GM23338 (cell line): ENCODE results near the gene TNFRSF8. TPM values are rescaled to one million over a fixed set of nuclear protein-coding genes. Genes with fewer than 3 reads are reported as not detected.

Source experiments
- ATAC-seq: fragments of 200-7000 bp; cut with Tn5 transposase; 3 replicates; pipeline ENCODE4 v1.9.1; 2020
- DNase-seq: peaks from one replicate; pipeline ENCODE4 v3.0.0-alpha.2; 2015; ENCODE audit warnings: low spot score
- H2AFZ ChIP-seq: fragments of 200-600 bp; sonication (generic); 2 replicates; pipeline ENCODE4 v1.8.0; 2016; ENCODE audit warnings: antibody characterized with exemption, mild to moderate bottlenecking, moderate library complexity
- H3F3A ChIP-seq: fragments of 200-600 bp; sonication (generic); replicated peaks from 2 replicates; pipeline ENCODE4 v1.8.0; 2017; ENCODE audit warnings: antibody characterized with exemption, mixed run types, low read depth
- H3K27ac ChIP-seq: fragments of 200-600 bp; sonication (generic); 2 replicates; pipeline ENCODE4 v1.6.1; 2016; ENCODE audit warnings: low read depth
- H3K27me3 ChIP-seq: fragments of 200-600 bp; sonication (generic); 2 replicates; pipeline ENCODE4 v1.8.0; 2016; ENCODE audit warnings: mild to moderate bottlenecking, mixed run types, moderate library complexity; ENCODE audit not compliant: insufficient read depth
- H3K36me3 ChIP-seq: fragments of 200-600 bp; sonication (generic); 2 replicates; pipeline ENCODE4 v1.8.0; 2016; ENCODE audit warnings: mild to moderate bottlenecking; ENCODE audit not compliant: insufficient read depth
- H3K4me1 ChIP-seq: fragments of 200-600 bp; sonication (generic); 2 replicates; pipeline ENCODE4 v1.8.0; 2016; ENCODE audit warnings: mild to moderate bottlenecking, moderate library complexity; ENCODE audit not compliant: insufficient read depth
- H3K4me2 ChIP-seq: fragments of 200-600 bp; sonication (generic); 2 replicates; pipeline ENCODE4 v1.7.1; 2017; ENCODE audit warnings: mixed run types
- H3K4me3 ChIP-seq: fragments of 200-600 bp; sonication (generic); 2 replicates; pipeline ENCODE4 v1.6.1; 2016; ENCODE audit warnings: mixed run types
- H3K79me2 ChIP-seq: fragments of 200-600 bp; sonication (generic); replicated peaks from 2 replicates; pipeline ENCODE4 v1.8.0; 2017; ENCODE audit warnings: mild to moderate bottlenecking; ENCODE audit not compliant: insufficient read depth
- H3K9me2 ChIP-seq: fragments of 200-600 bp; sonication (generic); 2 replicates; pipeline ENCODE4 v1.8.0; 2017; ENCODE audit not compliant: insufficient read depth
- H4K20me1 ChIP-seq: fragments of 200-600 bp; sonication (generic); replicated peaks from 2 replicates; pipeline ENCODE4 v1.8.0; 2017; ENCODE audit warnings: mild to moderate bottlenecking; ENCODE audit not compliant: insufficient read depth
- H3K27ac Mint-ChIP-seq: 2 replicates; pipeline ENCODE4 v1.8.0; 2020; ENCODE audit warnings: inconsistent platforms, mild to moderate bottlenecking, moderate library complexity, mixed read lengths
- H3K27me3 Mint-ChIP-seq: 3 replicates; pipeline ENCODE4 v1.8.0; 2022; ENCODE audit warnings: low read depth, mild to moderate bottlenecking, moderate library complexity, mixed read lengths, inconsistent platforms; ENCODE audit not compliant: insufficient read depth, poor library complexity
- H3K36me3 Mint-ChIP-seq: 3 replicates; pipeline ENCODE4 v1.8.0; 2021; ENCODE audit warnings: low read depth, mild to moderate bottlenecking, inconsistent platforms, moderate library complexity, mixed read lengths
- H3K4me1 Mint-ChIP-seq: 3 replicates; pipeline ENCODE4 v1.8.0; 2020; ENCODE audit warnings: mild to moderate bottlenecking, inconsistent platforms, mixed read lengths
- H3K4me3 Mint-ChIP-seq: 3 replicates; pipeline ENCODE4 v1.8.0; 2021; ENCODE audit warnings: moderate library complexity, mild to moderate bottlenecking, inconsistent platforms, mixed read lengths
- H3K9me3 Mint-ChIP-seq: 3 replicates; pipeline ENCODE4 v1.8.0; 2020; ENCODE audit warnings: moderate library complexity, mild to moderate bottlenecking, inconsistent platforms, mixed read lengths
- CREB1 ChIP-seq: fragments of 250-450 bp; sonication (Bioruptor Pico); IDR thresholded peaks from 2 replicates; pipeline ENCODE4 v1.5.0; 2020; ENCODE audit warnings: low read depth, mild to moderate bottlenecking, moderate library complexity
- EZH2 ChIP-seq: fragments of 200-600 bp; sonication (generic); IDR thresholded peaks from one replicate; pipeline ENCODE4 v1.8.0; 2017; ENCODE audit warnings: antibody characterized with exemption, mild to moderate bottlenecking, low read depth; ENCODE audit not compliant: unreplicated experiment
- EZH2phosphoT487 ChIP-seq: fragments of 200-600 bp; sonication (generic); IDR thresholded peaks from one replicate; pipeline ENCODE4 v1.8.1; 2018; ENCODE audit warnings: antibody characterized with exemption; ENCODE audit not compliant: unreplicated experiment
- JUNB ChIP-seq: IDR thresholded peaks from one replicate; pipeline ENCODE4 v1.6.1; 2016; ENCODE audit warnings: antibody characterized with exemption; ENCODE audit not compliant: unreplicated experiment
- POLR2AphosphoS5 ChIP-seq: IDR thresholded peaks from 2 replicates; pipeline ENCODE4 v1.6.1; 2016; ENCODE audit warnings: antibody characterized with exemption, low read depth
- polyA plus RNA-seq: library from polyadenylated mRNA; unstranded; fragments of >200 nt; fragmentation: Nextera tagmentation; extraction: Ambion mirVana; gene quantifications from 2 replicates; pipeline ENCODE4 v1.2.1, GENCODE V29; 2016
- total RNA-seq: library from RNA; depleted of rRNA; stranded (reverse); fragments of >200 nt; shearing (Covaris generic); gene quantifications from 2 replicates; pipeline ENCODE4 v1.2.3, GENCODE V29; 2014
- TF ChIP-seq, protein P1 (sequence below): IDR thresholded peaks from one replicate; pipeline ENCODE4 v1.6.1; 2018; ENCODE audit warnings: antibody characterized with exemption; ENCODE audit not compliant: unreplicated experiment
- TF ChIP-seq, protein P2 (sequence below): IDR thresholded peaks from 2 replicates; pipeline ENCODE4 v1.6.1; 2016; ENCODE audit warnings: antibody characterized with exemption
- TF ChIP-seq, protein P3 (sequence below): fragments of 250-450 bp; sonication (Bioruptor Pico); IDR thresholded peaks from 2 replicates; pipeline ENCODE4 v1.5.0; 2020; ENCODE audit warnings: mild to moderate bottlenecking, moderate library complexity
- TF ChIP-seq, protein P4 (sequence below), 2 experiments: fragments of 200-600 bp in 1 of 2; sonication (generic) in 1 of 2; conservative IDR thresholded peaks; 2 replicates each; pipeline versions ENCODE4 v1.5.1 to v1.6.1; 2016 to 2017; ENCODE audit warnings: antibody characterized with exemption in 2 of 2, low read depth in 2 of 2, mild to moderate bottlenecking in 2 of 2, moderate library complexity in 1 of 2

The TNFRSF8 gene
- total and polyA plus RNA-seq, 2 experiments from 2014 or later: 11.7 to 28.2 TPM

DNA sequence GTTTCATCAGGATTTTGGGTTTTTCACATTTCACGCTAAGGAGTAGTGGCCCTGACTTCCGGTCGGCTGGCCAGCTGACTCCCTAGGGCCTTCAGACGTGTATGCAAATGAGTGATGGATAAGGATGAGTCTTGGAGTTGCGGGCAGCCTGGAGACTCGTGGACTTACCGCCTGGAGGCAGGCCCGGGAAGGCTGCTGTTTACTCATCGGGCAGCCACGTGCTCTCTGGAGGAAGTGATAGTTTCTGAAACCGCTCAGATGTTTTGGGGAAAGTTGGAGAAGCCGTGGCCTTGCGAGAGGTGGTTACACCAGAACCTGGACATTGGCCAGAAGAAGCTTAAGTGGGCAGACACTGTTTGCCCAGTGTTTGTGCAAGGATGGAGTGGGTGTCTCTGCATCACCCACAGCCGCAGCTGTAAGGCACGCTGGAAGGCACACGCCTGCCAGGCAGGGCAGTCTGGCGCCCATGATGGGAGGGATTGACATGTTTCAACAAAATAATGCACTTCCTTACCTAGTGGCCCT lies 80.6 kb downstream of the TNFRSF8 start:
- 0 out of 2 replicates have a peak, but pooled peaks cover 10% of the 10 kb centered on the region for H3F3A ChIP-seq
- no peaks in the 10 kb centered on the region for H3K36me3 Mint-ChIP-seq
- H3K9me2 ChIP-seq: no peaks in the 10 kb centered on the region
- no peaks in the 10 kb centered on the region for H3K9me3 Mint-ChIP-seq
- no peak overlapping the region for H3K4me3 Mint-ChIP-seq
- H3K4me3 ChIP-seq: no peak overlapping the region
- DNase-seq: no peak
- no peaks in the 10 kb centered on the region for H4K20me1 ChIP-seq
- TF ChIP-seq EZH2 (no peak), EZH2phosphoT487 (no peak), CREB1 (CRISPR knock-in tag) (no peak), JUNB (no peak), POLR2AphosphoS5 (no peak)
- TF ChIP-seq, protein P1, sequence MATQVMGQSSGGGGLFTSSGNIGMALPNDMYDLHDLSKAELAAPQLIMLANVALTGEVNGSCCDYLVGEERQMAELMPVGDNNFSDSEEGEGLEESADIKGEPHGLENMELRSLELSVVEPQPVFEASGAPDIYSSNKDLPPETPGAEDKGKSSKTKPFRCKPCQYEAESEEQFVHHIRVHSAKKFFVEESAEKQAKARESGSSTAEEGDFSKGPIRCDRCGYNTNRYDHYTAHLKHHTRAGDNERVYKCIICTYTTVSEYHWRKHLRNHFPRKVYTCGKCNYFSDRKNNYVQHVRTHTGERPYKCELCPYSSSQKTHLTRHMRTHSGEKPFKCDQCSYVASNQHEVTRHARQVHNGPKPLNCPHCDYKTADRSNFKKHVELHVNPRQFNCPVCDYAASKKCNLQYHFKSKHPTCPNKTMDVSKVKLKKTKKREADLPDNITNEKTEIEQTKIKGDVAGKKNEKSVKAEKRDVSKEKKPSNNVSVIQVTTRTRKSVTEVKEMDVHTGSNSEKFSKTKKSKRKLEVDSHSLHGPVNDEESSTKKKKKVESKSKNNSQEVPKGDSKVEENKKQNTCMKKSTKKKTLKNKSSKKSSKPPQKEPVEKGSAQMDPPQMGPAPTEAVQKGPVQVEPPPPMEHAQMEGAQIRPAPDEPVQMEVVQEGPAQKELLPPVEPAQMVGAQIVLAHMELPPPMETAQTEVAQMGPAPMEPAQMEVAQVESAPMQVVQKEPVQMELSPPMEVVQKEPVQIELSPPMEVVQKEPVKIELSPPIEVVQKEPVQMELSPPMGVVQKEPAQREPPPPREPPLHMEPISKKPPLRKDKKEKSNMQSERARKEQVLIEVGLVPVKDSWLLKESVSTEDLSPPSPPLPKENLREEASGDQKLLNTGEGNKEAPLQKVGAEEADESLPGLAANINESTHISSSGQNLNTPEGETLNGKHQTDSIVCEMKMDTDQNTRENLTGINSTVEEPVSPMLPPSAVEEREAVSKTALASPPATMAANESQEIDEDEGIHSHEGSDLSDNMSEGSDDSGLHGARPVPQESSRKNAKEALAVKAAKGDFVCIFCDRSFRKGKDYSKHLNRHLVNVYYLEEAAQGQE: no peak
- TF ChIP-seq, protein P2, sequence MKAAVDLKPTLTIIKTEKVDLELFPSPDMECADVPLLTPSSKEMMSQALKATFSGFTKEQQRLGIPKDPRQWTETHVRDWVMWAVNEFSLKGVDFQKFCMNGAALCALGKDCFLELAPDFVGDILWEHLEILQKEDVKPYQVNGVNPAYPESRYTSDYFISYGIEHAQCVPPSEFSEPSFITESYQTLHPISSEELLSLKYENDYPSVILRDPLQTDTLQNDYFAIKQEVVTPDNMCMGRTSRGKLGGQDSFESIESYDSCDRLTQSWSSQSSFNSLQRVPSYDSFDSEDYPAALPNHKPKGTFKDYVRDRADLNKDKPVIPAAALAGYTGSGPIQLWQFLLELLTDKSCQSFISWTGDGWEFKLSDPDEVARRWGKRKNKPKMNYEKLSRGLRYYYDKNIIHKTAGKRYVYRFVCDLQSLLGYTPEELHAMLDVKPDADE: no peak
- TF ChIP-seq, protein P3, sequence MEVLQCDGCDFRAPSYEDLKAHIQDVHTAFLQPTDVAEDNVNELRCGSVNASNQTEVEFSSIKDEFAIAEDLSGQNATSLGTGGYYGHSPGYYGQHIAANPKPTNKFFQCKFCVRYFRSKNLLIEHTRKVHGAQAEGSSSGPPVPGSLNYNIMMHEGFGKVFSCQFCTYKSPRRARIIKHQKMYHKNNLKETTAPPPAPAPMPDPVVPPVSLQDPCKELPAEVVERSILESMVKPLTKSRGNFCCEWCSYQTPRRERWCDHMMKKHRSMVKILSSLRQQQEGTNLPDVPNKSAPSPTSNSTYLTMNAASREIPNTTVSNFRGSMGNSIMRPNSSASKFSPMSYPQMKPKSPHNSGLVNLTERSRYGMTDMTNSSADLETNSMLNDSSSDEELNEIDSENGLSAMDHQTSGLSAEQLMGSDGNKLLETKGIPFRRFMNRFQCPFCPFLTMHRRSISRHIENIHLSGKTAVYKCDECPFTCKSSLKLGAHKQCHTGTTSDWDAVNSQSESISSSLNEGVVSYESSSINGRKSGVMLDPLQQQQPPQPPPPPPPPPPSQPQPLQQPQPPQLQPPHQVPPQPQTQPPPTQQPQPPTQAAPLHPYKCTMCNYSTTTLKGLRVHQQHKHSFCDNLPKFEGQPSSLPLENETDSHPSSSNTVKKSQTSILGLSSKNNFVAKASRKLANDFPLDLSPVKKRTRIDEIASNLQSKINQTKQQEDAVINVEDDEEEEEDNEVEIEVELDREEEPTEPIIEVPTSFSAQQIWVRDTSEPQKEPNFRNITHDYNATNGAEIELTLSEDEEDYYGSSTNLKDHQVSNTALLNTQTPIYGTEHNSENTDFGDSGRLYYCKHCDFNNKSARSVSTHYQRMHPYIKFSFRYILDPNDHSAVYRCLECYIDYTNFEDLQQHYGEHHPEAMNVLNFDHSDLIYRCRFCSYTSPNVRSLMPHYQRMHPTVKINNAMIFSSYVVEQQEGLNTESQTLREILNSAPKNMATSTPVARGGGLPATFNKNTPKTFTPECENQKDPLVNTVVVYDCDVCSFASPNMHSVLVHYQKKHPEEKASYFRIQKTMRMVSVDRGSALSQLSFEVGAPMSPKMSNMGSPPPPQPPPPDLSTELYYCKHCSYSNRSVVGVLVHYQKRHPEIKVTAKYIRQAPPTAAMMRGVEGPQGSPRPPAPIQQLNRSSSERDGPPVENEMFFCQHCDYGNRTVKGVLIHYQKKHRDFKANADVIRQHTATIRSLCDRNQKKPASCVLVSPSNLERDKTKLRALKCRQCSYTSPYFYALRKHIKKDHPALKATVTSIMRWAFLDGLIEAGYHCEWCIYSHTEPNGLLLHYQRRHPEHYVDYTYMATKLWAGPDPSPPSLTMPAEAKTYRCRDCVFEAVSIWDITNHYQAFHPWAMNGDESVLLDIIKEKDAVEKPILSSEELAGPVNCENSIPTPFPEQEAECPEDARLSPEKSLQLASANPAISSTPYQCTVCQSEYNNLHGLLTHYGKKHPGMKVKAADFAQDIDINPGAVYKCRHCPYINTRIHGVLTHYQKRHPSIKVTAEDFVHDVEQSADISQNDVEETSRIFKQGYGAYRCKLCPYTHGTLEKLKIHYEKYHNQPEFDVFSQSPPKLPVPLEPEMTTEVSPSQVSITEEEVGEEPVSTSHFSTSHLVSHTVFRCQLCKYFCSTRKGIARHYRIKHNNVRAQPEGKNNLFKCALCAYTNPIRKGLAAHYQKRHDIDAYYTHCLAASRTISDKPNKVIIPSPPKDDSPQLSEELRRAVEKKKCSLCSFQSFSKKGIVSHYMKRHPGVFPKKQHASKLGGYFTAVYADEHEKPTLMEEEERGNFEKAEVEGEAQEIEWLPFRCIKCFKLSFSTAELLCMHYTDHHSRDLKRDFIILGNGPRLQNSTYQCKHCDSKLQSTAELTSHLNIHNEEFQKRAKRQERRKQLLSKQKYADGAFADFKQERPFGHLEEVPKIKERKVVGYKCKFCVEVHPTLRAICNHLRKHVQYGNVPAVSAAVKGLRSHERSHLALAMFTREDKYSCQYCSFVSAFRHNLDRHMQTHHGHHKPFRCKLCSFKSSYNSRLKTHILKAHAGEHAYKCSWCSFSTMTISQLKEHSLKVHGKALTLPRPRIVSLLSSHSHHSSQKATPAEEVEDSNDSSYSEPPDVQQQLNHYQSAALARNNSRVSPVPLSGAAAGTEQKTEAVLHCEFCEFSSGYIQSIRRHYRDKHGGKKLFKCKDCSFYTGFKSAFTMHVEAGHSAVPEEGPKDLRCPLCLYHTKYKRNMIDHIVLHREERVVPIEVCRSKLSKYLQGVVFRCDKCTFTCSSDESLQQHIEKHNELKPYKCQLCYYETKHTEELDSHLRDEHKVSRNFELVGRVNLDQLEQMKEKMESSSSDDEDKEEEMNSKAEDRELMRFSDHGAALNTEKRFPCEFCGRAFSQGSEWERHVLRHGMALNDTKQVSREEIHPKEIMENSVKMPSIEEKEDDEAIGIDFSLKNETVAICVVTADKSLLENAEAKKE (CRISPR knock-in tag): no peak
- TF ChIP-seq, protein P4, sequence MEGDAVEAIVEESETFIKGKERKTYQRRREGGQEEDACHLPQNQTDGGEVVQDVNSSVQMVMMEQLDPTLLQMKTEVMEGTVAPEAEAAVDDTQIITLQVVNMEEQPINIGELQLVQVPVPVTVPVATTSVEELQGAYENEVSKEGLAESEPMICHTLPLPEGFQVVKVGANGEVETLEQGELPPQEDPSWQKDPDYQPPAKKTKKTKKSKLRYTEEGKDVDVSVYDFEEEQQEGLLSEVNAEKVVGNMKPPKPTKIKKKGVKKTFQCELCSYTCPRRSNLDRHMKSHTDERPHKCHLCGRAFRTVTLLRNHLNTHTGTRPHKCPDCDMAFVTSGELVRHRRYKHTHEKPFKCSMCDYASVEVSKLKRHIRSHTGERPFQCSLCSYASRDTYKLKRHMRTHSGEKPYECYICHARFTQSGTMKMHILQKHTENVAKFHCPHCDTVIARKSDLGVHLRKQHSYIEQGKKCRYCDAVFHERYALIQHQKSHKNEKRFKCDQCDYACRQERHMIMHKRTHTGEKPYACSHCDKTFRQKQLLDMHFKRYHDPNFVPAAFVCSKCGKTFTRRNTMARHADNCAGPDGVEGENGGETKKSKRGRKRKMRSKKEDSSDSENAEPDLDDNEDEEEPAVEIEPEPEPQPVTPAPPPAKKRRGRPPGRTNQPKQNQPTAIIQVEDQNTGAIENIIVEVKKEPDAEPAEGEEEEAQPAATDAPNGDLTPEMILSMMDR (conservative IDR thresholded peaks at IDR 0.05; ENCODE audit: low read depth in 2 of 2): no peak
- H3K27me3 Mint-ChIP-seq: no peaks in the 10 kb centered on the region
- H3K4me1 Mint-ChIP-seq: peaks cover 10% of the 10 kb centered on the region; the same call in 2 of the 3 replicates
- H3K27ac Mint-ChIP-seq: no peak overlapping the region
- H2AFZ ChIP-seq: no peak overlapping the region
- H3K27me3 ChIP-seq: no peaks in the 10 kb centered on the region
- no peak overlapping the region for H3K27ac ChIP-seq
- H3K4me1 ChIP-seq: no peaks in the 10 kb centered on the region
- H3K4me2 ChIP-seq: no peak overlapping the region
- ATAC-seq: no peak
- H3K79me2 ChIP-seq: no peaks in the 10 kb centered on the region
- no peaks in the 10 kb centered on the region; the same call in 1 of the 2 replicates for H3K36me3 ChIP-seq
